Fibroblast of skin of left quadriceps (primary cell): ENCODE measurements around the gene ZNF732.
"Not testable (repeated sequence)": the region's sequence is repeated elsewhere in the genome, so short reads cannot be mapped to it uniquely, and the experiment has no call there.

ENCODE experiments used
- DNase-seq, 2 experiments: peaks; one replicate each; pipeline ENCODE4 v3.0.0-alpha.2; 2013; ENCODE audit warnings: low read depth in 2 of 2

Gene ZNF732

GRCh38 chr4:304969-305680, at the start of gene ZNF732:
ZNF732 (minus strand) TSS chr4:305474; CDS start chr4:305310, 164 bp downstream.
- DNase-seq = peak; percentile 25 to 35

GRCh38 chr4:340011-340410, 34.7 kb upstream of the ZNF732 start:
- DNase-seq = no peak

GRCh38 chr4:338759-339097, 33.5 kb upstream of the ZNF732 start:
- DNase-seq = no peak

DNA sequence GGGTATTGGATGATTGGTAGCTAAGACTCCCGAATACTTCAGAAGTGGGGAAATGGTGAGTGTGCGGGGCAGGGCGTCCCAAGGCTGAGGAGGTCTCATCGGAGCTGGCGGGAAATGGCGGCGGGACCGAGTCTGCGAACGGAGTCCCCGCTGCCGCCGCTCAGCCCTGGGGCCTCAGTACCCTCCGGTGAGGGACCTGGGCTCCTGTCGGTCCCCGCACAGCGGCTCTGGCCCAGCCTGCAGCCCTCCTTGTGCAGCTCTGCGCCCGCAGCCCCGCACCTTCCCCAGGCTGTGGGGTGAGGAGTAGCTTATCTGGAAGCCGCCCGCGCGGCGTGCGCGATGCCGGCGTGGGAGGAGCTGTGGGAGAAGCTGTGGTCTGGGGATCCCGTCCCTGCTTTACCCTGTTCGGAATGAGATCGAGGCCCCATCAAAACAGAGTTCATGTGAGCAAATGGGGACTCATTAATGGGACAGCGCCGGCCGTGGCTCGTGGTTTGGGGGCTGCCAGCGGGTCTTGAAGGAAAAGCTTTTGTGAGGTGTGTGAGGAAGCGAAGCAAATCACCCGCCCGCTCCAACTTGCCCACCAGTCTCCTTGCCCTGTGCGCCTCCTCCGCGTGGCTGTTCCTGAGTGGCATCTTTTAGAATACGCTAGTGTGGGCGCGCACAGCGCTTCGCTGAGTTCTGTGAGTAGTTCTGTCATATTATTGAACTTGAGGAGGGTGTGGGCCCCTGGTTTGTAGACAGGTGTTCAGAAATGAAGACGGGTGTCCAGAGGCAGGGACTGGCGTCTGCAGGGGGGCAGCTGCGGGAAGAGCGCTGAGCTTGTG, 32.9 kb upstream of the ZNF732 start:
- DNase-seq = peak in 1 of 2 experiments; percentile 0

DNA sequence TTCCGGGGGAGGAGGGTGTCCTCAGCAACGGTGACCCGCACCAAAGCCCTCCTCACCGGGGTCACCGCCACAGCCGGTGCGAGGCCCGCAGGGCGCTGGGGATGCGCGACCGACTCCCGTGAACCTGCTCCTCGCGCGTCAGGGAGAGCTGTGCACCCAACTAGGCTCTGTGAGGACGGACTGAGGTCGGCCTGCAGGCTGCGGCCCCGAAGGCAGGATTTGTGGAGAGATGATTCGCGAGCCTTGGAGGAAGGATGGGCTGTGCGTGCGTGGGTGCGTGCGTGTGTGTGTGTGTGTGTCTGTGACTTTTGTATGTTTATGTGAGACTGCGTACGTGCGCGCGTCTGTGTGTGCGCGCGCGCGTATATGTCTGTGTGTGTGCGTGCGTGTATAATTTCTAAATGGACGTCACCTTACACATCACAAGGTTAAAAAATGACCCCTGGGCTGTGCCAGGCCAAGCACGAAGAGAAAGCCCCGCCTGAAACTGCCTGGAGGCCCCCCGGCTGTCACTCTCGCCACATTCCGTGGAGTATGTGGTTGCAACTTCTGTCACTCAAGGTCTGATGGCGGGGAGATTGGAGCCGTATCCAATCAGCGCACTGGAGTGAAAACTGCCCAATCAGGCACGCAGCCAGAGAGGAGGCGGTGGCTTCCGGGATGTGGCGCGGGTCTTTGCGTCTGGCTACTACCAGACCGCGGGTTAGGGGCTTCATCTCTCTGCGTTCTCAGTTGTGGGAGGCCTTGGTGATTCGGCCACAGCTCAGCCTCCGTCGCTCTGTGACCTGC, 32.1 kb upstream of the ZNF732 start, which contains the start of gene ZNF141:
ZNF141 (plus strand) TSS at position 672 of the 789 bp plus-strand sequence. CDS start 170 bp downstream, outside the sequence.
- DNase-seq = peak; percentile 95

- DNase-seq = peak in 1 of 2 experiments; percentile 0
Observed at GRCh38 chr4:336893-337142, 31.5 kb upstream of the ZNF732 start.

DNA sequence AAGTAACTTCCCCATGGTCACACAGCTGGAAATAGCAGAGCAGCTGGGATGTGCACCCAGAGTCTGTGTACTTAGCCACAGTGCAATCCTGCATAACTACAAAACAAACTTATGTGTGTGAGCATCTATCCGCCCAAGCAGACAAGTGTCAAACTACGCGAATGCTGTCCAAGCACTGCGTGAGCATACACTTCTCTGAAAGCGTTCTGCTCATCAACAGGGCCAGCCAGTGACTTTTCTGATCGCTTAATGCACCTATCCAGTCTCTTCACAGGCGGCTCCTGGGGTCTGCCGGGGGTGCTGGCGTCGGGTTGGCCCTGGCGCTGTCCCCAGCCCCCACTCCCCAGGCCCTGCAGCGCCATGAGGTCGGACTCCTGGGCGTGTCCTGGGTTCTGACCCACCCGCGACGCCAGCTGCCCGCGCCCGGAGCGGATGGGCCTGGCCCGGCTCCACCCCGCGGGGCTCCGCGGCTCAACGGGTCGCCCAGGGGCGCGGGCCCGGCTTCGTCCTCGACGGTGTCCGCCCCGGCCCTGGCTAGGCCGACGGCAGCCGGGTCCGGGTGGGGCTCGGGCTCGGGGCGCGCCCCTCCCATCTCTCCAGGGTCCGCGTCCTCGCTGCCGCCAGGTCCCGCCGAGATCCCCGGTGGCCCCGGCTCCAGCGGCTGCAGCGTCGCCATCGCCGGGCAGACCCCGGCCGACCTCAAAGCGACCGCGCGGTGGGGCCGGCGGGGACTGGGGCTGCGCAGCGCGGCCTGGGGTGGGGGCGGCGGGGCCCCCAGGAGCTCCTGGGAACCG, 31.0 kb upstream of the ZNF732 start:
- DNase-seq = no peak

GRCh38 chr4:335515-335914, 30.2 kb upstream of the ZNF732 start:
- DNase-seq = no peak

DNA sequence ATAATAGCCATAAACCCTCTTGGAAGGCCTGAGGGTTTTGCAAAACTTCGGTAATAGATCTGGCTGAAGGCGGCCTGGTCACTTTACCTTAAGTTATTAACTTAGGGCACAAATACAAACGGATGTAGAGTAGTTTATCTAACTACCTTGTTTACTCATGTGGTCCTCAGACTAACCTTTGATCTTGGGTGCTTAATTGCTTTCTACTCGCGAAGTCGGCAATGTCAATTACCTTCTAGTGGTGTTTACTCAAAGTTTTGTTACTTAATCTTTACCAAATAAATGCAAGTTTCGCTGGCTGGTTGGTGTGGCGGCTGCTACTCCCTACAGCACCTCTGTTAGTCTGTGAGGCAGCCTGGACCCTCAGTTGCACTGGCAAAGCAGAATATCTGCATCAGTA, 23.5 kb upstream of the ZNF732 start:
- DNase-seq = no peak

DNA sequence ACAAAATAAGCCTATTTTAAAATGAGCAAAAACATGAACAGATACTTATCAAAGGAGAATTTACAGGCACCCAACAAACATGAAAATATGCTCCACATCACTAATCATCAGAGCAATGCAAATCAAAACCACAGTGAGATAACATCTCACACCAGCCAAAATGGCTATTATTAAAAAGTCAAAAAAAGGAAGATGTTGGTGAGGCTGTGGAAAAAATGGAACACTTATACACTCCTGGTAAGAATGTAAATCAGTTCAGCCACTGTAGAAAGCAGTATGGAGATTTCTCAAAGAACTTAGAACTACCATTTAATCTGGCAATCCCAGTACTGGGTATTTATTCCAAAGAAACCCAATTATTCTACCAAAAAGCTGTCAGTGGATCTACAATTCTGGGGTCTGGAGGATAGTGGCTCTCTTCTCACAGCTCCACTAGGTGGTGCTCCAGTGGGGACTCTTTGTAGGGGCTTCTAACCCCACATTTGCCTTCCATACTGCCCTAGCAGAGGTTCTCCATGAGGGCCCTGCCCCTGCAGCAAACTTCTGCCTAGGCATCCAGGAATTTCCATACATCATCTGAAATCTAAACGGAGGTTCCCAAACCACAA, 9.1 kb upstream of the ZNF732 start:
- DNase-seq = no peak

- DNase-seq = no peak
Observed at GRCh38 chr4:309807-310206, 4.5 kb upstream of the ZNF732 start.

DNA sequence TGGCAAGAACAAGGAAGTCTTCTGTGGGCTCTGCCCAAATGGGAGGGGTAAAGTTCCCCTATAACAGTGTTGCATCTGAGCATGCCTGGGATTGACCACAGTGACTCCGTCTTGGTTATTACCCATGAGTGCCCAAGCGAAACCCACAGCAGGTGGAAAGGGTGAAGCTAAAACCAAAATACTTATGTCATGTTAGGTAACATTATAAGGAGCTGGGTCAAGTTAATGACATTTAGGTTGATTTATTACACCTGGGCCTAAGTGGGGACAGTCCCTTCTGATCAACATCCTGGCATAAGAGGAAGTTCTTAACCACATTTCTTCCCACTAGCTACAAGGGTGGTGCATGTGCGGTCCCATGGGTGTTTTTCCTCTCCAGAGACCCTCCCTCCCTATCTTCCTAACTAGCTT, 1.3 kb upstream of the ZNF732 start:
- no peak for DNase-seq

DNA sequence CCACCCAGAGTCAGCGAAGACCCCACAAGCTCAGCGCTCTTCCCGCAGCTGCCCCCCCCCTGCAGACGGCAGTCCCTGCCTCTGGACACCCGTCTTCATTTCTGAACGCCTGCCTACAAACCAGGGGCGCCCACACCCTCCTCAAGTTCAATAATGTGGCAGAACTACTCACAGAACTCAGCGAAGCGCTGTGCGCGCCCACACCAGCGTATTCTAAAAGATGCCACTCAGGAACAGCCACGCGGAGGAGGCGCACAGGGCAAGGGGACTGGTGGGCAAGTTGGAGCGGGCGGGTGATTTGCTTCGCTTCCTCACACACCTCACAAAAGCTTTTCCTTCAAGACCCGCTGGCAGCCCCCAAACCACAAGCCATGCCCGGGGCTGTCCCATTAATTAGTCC, 758 bp downstream of the ZNF732 start:
- not testable (repeated sequence) for DNase-seq

- DNase-seq = no peak
Observed at GRCh38 chr4:302381-302780, 2.9 kb downstream of the ZNF732 start.

- DNase-seq = no peak
Observed at GRCh38 chr4:294732-295131, 10.5 kb downstream of the ZNF732 start.

DNA sequence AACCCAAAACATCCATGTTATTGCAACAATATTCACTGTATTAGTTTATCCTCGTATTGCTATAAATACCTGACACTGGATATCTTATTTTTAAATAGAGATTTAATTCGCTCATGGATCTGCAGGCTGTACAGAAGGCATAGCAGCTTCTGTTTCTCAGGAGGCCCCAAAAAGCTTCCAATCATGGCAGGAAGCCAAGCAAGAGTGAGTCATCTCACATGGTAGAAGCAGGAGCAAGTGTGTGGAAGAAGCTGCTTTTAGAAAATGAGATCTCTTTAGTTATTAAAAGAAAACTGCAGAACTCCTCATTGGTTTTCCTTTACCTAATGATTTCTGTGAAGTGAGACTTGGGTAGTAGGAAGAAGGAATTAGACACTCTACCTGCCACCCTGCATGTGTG, 16.4 kb downstream of the ZNF732 start:
- no peak for DNase-seq

DNA sequence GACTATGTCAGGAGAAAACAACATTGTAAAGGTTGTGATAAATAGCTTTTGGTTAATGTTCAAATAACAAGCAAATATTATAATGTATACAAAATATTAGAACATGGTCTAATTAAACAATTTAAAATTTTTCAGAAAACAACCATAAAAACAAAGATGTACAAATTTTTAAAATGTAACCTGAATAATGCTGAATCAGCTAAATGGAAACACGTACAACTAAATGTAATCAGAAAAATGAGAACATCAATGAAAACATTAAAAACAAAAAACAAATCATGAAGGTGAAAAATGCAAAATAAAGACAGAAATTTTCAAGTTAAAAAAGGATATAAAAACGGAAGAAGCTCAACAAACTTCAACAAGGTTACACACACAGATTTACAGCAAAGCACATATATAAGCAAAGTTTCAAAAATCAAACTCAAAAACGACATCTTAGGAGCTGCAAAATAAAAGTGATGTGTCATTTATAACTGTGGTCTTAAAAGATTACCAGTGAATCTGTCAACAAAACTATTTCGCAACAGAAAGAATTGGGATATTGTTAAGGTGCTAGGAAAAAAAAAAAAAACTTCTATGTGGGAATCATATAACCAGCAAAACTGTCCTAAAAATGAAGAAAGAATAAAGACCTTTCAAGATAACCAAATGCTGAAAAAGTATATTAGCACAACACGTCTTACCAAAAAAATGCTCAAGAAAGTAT, 31.8 kb downstream of the ZNF732 start:
- DNase-seq = no peak

- DNase-seq = no peak
Observed at GRCh38 chr4:271492-272103, 33.7 kb downstream of the ZNF732 start.

DNA sequence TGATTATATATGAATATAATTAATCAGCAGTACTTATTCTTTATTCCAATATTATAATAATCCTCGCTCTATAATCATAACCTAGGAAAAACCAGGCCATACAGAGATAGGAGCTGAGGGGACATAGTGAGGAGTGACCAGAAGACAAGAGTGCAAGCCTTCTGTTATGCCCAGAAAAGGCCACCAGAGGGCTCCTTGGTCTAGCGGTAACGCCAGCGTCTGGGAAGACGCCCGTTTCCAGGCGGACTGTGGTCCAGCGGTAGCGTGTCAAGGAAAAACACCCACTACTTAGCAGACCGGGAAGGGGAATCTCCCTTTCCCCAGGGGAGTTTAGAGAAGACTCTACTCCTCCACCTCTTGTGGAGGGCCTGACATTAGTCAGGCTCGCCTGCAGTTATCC, 46.0 kb downstream of the ZNF732 start:
- not testable (repeated sequence) for DNase-seq

GRCh38 chr4:256492-256891, 48.8 kb downstream of the ZNF732 start:
- no peak for DNase-seq
